Spleen (tissue), 11 donors: Measurements from ENCODE around the gene OTOP2. TPM values are rescaled to one million over a fixed set of nuclear protein-coding genes. Genes with fewer than 3 reads are reported as not detected.
A peak's percentile ranks its signal among the peaks of the same experiment; 100 is the strongest.
"Not testable (repeated sequence)": the region's sequence is repeated elsewhere in the genome, so short reads cannot be mapped to it uniquely, and the experiment has no call there.

Source experiments
- DNase-seq: peaks from one replicate; pipeline ENCODE4 v3.0.0-alpha.2; 2020
- H3K27ac ChIP-seq, 8 donors: fragments of 200-600 bp; sonication (generic) in 7 of 8; 1 replicate in 4 of 8; 2 replicates in 4 of 8; pipeline versions ENCODE4 v1.5.0 to v1.8.0; 2016 to 2021; ENCODE audit warnings: inconsistent platforms in 4 of 8, mild to moderate bottlenecking in 4 of 8, moderate library complexity in 1 of 8
- H3K27me3 ChIP-seq, 7 donors: fragments of 200-600 bp; sonication (generic) in 6 of 7; replicated peaks in 1 of 7; 1 replicate in 4 of 7; 2 replicates in 3 of 7; pipeline versions ENCODE4 v1.5.0 to v1.8.0; 2016 to 2021; ENCODE audit warnings: inconsistent platforms in 3 of 7, mild to moderate bottlenecking in 1 of 7
- H3K36me3 ChIP-seq, 6 donors: fragments of 200-600 bp; sonication (generic) in 5 of 6; 1 replicate in 4 of 6; 2 replicates in 2 of 6; pipeline versions ENCODE4 v1.5.0 to v1.8.0; 2016 to 2021; ENCODE audit warnings: inconsistent platforms in 2 of 6
- H3K4me1 ChIP-seq, 6 donors: fragments of 200-600 bp; sonication (generic) in 5 of 6; 1 replicate in 3 of 6; 2 replicates in 3 of 6; pipeline versions ENCODE4 v1.5.0 to v1.8.0; 2016 to 2021; ENCODE audit warnings: inconsistent platforms in 3 of 6
- H3K4me3 ChIP-seq, 8 donors: fragments of 200-600 bp; sonication (generic) in 7 of 8; 1 replicate in 4 of 8; 2 replicates in 4 of 8; pipeline versions ENCODE4 v1.5.0 to v1.8.0; 2016 to 2021; ENCODE audit warnings: inconsistent platforms in 4 of 8, mild to moderate bottlenecking in 4 of 8, moderate library complexity in 2 of 8
- H3K9me3 ChIP-seq, 8 donors: fragments of 200-600 bp; sonication (generic) in 7 of 8; 1 replicate in 4 of 8; 2 replicates in 4 of 8; pipeline versions ENCODE4 v1.5.0 to v1.8.0; 2016 to 2021; ENCODE audit warnings: inconsistent platforms in 4 of 8
- CTCF ChIP-seq, 11 experiments: fragments of 200-600 bp in 7 of 11; fragments of 450-650 bp in 4 of 11; sonication (generic) in 4 of 11; IDR thresholded peaks in 8 of 11; conservative IDR thresholded peaks in 3 of 11; 1 replicate in 7 of 11; 2 replicates in 4 of 11; pipeline versions ENCODE4 v1.4.0 to v1.8.0; 2016 to 2021; ENCODE audit warnings: antibody characterized with exemption in 11 of 11, inconsistent platforms in 4 of 11, mild to moderate bottlenecking in 1 of 11
- POLR2A ChIP-seq, 3 donors: fragments of 450-650 bp; IDR thresholded peaks; one replicate each; pipeline ENCODE4 v1.5.1; 2017; ENCODE audit warnings: antibody characterized with exemption in 3 of 3, mild to moderate bottlenecking in 1 of 3
- POLR2AphosphoS5 ChIP-seq, 3 donors: sonication (generic); formaldehyde crosslinking; IDR thresholded peaks; one replicate each; pipeline ENCODE4 v1.5.1; 2017; ENCODE audit warnings: antibody characterized with exemption in 3 of 3
- WGBS, 5 donors: extraction: QIAGEN DNeasy Blood & Tissue Kit in 3 of 5; methylation state at CpG; one replicate each; pipeline versions ENCODE4 v1.1.5 to v1.1.7; 2013 to 2018; 5-methylcytosine and 5-hydroxymethylcytosine counted together
- intact Hi-C: fragments of 100-400 bp; cut with DNase I; formaldehyde crosslinking; loops from one replicate; pipeline ENCODE4 v1.15.0; 2023; ENCODE audit warnings: low total_unique reads
- polyA plus RNA-seq, 3 donors: library from polyadenylated mRNA; stranded (reverse); fragments of 200-250 nt; gene quantifications; one replicate each; pipeline ENCODE4 v1.2.1, GENCODE V29; 2013
- total RNA-seq, 7 donors: library from RNA; depleted of rRNA in 3 of 7; stranded (reverse); fragments of >200 nt in 3 of 7; fragmentation: NEBNext Ultra II Directional in 4 of 7; extraction: Animal tissue kit (Norgen Biotek cat#: 25700) in 4 of 7; gene quantifications; one replicate each; pipeline versions ENCODE4 v1.1.0 to v1.2.1, GENCODE V29; 2016 to 2021
- donor health status: healthy with polysubstance abuse.
- donor health status: DM: no; HTN: no; CAD: no; lungs with moderate emphysema.
- donor health status: DM: no; HTN: no; CAD: no.
- donor health status: Bipolar disorder and iron deficiency.
- donor health status: healthy.
- donor health status: DM: no; HTN: no; CAD: no.
- donor health status: DM: yes; HTN: yes; CAD: no.

The OTOP2 gene
- total and polyA plus RNA-seq, 10 donors, result not detected

- intact Hi-C loops, result loop anchor here (10.0 kb wide), 1 partner anchor 240 kb away; the partner anchor contains the start of gene NUP85
- H3K36me3 ChIP-seq, result peaks cover 0 to 9% (median 0%) of the 10 kb centered on the region in 6 donors
- H3K27ac ChIP-seq, result no peak overlapping the region
- WGBS, 5 donors, result 88 to 97% (median 92%) methylated on average over 4 to 12 of the region's 12 CpGs
- DNase-seq, result no peak
- no peak for TF ChIP-seq POLR2AphosphoS5 (IDR thresholded peaks at IDR 0.05)
- TF ChIP-seq CTCF (IDR thresholded peaks at IDR 0.05 in 8 of 11, conservative IDR thresholded peaks at IDR 0.05 in 3 of 11), result no peak
- TF ChIP-seq POLR2A (IDR thresholded peaks at IDR 0.05), result no peak
- no peaks in the 10 kb centered on the region for H3K9me3 ChIP-seq
- H3K4me3 ChIP-seq, result no peak overlapping the region
- H3K27me3 ChIP-seq, result peaks cover 0 to 12% (median 0%) of the 10 kb centered on the region in 7 donors
- H3K4me1 ChIP-seq, result peaks cover 0 to 26% (median 12%) of the 10 kb centered on the region in 6 donors
These were observed 40.2 kb downstream of the OTOP2 start for GRCh38 chr17:74964246-74964761.

GRCh38 chr17:74964988-74965622, 41.0 kb downstream of the OTOP2 start:
- Histone ChIP-seq H3K9me3 (no peaks in the 10 kb centered on the region), H3K36me3 (peaks cover 0 to 5% (median 0%) of the 10 kb centered on the region in 6 donors), H3K27ac (no peak overlapping the region), H3K27me3 (peaks cover 0 to 9% (median 0%) of the 10 kb centered on the region in 7 donors), H3K4me3 (no peak overlapping the region), H3K4me1 (peaks cover 0 to 29% (median 13%) of the 10 kb centered on the region in 6 donors)
- no peak for DNase-seq
- intact Hi-C loops, result loop anchor here (10.0 kb wide), 1 partner anchor 240 kb away; the partner anchor contains the start of gene NUP85
- TF ChIP-seq POLR2AphosphoS5 (IDR thresholded peaks at IDR 0.05), result no peak
- TF ChIP-seq CTCF (IDR thresholded peaks at IDR 0.05 in 8 of 11, conservative IDR thresholded peaks at IDR 0.05 in 3 of 11), result no peak
- no peak for TF ChIP-seq POLR2A (IDR thresholded peaks at IDR 0.05)
- WGBS, 5 donors, result 71 to 90% (median 80%) methylated on average over 13 to 14 of the region's 14 CpGs

GRCh38 chr17:74968361-74968780, 44.3 kb downstream of the OTOP2 start:
- peaks cover 0 to 34% (median 19%) of the 10 kb centered on the region in 7 donors for H3K27me3 ChIP-seq
- no peaks in the 10 kb centered on the region for H3K9me3 ChIP-seq
- TF ChIP-seq CTCF (IDR thresholded peaks at IDR 0.05 in 8 of 11, conservative IDR thresholded peaks at IDR 0.05 in 3 of 11) (no peak), POLR2A (IDR thresholded peaks at IDR 0.05) (no peak), POLR2AphosphoS5 (IDR thresholded peaks at IDR 0.05) (no peak)
- H3K27ac ChIP-seq, result peak overlapping the region in 2 of 8 donors; percentile 1 to 27
- H3K4me1 ChIP-seq, result peaks cover 3 to 53% (median 24%) of the 10 kb centered on the region in 6 donors
- no peak for DNase-seq
- intact Hi-C loops, result loop anchor here (10.0 kb wide), 1 partner anchor 236 kb away; the partner anchor contains the start of gene NUP85
- H3K36me3 ChIP-seq, result no peaks in the 10 kb centered on the region
- no peak overlapping the region for H3K4me3 ChIP-seq
- 86 to 91% (median 90%) methylated on average over 3 to 5 of the region's 5 CpGs for WGBS, 5 donors

- peaks cover 3 to 53% (median 24%) of the 10 kb centered on the region in 6 donors for H3K4me1 ChIP-seq
- H3K9me3 ChIP-seq, H3K36me3 ChIP-seq, DNase-seq, H3K4me3 ChIP-seq: not testable (repeated sequence)
- intact Hi-C loops, result loop anchor here (10.0 kb wide), 1 partner anchor 235 kb away; the partner anchor contains the start of gene NUP85
- 74 to 91% (median 86%) methylated on average over 5 of the region's 5 CpGs for WGBS, 5 donors
- peak overlapping the region in 4 of 8 donors; percentile 15 to 74 (median 24) for H3K27ac ChIP-seq
- H3K27me3 ChIP-seq, result peaks cover 0 to 45% (median 19%) of the 10 kb centered on the region in 7 donors
These were observed 45.4 kb downstream of the OTOP2 start for GRCh38 chr17:74969501-74969900.
